NCI-H82 (cell line): Measurements from ENCODE around the gene ACOT8.
"Not testable (repeated sequence)": the region's sequence is repeated elsewhere in the genome, so short reads cannot be mapped to it uniquely, and the experiment has no call there.

Experiments used
- DNase-seq: peaks from one replicate; lab custom pipeline; 2025; lab: John Stamatoyannopoulos, UW

Gene ACOT8

GRCh38 chr20:45857114-45857881 is at the start of gene ACOT8, which contains the start of gene ZSWIM3:
TSS of gene ACOT8 (minus strand) at chr20:45857392. CDS start at chr20:45857315, 77 bp downstream.
TSS of gene ZSWIM3 (plus strand) at chr20:45857614. CDS start at chr20:45857826, 212 bp downstream.
- peak; percentile 100 for DNase-seq

- no peak for DNase-seq
Measured at GRCh38 chr20:45905505-45906079, 48.4 kb upstream of the ACOT8 start.

DNA sequence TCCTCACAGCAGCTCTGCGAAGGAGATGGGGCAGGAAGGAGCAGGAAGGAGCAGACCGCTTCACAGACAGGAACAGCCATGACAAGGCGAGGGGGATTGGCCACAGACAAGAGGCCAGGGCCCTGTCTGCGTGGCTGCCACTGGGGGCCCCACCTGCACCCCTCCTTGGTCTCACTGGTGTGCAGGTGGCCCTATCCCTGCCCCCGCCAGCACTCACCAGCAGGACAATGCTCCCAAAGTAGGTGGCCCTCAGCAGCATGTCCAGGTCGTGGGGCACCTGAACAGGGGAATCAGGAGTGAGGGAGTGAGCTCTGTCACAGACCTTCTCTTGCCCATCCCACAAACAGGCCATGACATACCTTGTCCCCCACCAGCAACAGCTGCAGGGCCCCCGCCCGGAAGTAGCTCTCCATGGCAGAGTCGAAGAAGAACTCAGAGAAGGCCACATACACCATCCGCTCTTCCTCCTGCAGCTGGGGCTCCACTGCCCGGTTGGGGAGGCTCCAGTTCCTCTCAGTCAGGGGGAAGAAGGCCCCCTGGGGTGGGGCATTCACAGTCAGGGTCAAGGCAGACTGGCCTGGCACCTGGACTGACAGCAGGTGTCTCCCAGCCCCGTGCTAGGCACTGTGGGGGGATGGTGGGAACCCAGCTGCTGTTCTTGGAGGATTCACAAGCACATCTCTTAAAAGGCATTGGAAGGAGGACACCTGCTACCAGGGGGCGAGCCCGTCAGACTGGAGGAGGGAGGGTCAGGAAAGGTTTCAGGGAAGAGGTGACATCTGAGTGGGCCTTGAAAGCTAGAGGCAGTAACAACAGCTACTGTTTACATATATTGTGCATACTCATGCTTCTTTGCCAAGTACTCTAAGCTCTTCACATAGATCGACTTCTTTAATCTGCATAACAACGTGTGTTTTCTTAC is 47.7 kb upstream of the ACOT8 start:
- DNase-seq, result no peak

- no peak for DNase-seq
Measured at GRCh38 chr20:45902199-45902701, 45.1 kb upstream of the ACOT8 start.

DNA sequence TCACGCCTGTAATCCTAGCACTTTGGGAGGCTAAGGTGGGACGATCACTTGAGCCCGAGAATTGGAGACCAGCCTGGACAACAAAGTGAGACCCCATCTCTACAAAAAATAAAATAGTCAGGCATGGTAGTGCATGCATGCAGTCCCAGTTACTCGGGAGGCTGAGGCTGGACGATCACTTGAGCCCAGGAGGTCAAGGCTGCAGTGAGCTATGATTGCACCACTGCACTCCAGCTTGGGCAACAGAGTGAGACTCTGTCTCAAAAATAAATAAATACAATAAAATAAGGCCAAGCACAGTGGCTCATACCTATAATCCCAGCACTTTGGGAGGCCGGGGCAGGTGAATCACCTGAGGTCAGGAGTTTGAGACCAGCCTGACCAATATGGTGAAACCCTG is 44.1 kb upstream of the ACOT8 start:
- DNase-seq, result not testable (repeated sequence)

- no peak for DNase-seq
Measured at GRCh38 chr20:45899046-45899835, 42.0 kb upstream of the ACOT8 start.

GRCh38 chr20:45898285-45898684 is 41.1 kb upstream of the ACOT8 start:
- DNase-seq, result no peak

DNA sequence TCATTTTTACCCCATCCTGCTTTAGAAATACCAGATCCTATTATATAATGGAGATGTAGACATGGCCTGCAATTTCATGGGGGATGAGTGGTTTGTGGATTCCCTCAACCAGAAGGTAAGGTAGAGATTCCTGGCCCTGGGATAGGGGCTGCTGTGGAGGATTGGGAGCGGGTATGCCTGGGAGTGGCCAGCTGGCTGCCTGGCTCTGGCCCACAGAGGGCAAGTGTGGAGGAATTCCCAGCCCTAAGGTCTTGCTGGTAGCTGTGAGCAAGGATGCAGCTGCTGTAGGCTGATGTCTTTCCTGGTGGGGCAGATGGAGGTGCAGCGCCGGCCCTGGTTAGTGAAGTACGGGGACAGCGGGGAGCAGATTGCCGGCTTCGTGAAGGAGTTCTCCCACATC is 40.5 kb upstream of the ACOT8 start:
- no peak for DNase-seq

DNA sequence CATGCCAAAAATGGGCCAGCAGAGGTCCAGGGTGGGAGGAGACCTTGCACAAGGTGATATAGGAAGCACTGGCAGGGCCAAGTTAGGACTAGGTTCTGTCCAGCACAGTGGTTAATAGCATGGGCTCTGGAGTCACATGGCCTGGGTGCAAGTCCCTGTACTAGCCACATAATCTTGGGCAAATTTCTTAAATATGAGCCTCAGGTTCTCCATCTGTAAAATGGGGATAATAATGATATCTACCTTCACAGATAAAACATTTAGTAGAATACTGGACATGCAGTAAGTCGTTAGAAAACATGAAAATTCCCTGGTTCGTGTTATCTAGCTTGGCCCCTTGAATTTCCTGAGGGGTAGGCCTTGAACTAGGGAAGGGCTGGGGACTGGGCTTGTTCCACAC is 40.1 kb upstream of the ACOT8 start:
- DNase-seq, result no peak

- DNase-seq, result no peak
Measured at GRCh38 chr20:45896641-45897161, 39.5 kb upstream of the ACOT8 start.

GRCh38 chr20:45894797-45895196 is 37.6 kb upstream of the ACOT8 start:
- DNase-seq, result no peak

- no peak for DNase-seq
Measured at GRCh38 chr20:45893831-45894230, 36.6 kb upstream of the ACOT8 start.

GRCh38 chr20:45892828-45893500 is 35.8 kb upstream of the ACOT8 start:
- DNase-seq, result no peak

DNA sequence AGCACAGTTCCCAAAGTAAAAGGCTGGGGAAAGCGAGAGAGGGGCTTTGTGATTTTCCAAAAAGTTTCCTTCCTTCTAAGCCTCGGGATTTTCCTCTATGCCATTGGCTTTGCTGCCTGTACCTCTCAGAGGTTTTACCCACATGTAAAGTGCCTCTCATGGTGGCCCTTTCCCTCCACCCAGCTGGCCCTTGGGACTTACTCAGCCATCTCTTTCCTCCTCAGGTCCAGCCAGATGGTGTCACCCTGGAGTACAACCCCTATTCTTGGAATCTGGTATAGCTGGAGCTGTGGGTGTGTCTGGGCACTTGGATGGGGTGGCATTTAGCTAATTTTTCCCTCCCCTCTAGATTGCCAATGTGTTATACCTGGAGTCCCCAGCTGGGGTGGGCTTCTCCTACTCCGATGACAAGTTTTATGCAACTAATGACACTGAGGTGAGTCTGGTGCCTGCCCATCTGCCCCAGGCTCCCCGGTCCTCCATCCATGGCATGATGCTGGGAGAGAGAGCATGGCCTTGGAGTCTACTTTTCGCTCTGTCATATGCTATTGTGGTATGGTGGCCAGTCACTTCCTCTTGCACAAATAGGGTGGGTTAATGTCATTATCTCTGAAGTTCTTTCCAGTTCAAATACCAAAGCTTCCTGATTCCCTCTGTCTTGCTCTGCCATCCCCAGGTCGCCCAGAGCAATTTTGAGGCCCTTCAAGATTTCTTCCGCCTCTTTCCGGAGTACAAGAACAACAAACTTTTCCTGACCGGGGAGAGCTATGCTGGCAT is 35.0 kb upstream of the ACOT8 start:
- DNase-seq, result peak; percentile 47

GRCh38 chr20:45890985-45891983 is 34.1 kb upstream of the ACOT8 start, which contains the start of the genes CTSA and NEURL2:
TSS of gene CTSA (plus strand) at chr20:45891335. CDS start at chr20:45891569, 234 bp downstream.
TSS of gene NEURL2 (minus strand) at chr20:45891208. CDS start at chr20:45890991, 217 bp downstream.
- peak; percentile 95 for DNase-seq

- peak; percentile 94 for DNase-seq
Measured at GRCh38 chr20:45890077-45890984, 33.1 kb upstream of the ACOT8 start.

DNA sequence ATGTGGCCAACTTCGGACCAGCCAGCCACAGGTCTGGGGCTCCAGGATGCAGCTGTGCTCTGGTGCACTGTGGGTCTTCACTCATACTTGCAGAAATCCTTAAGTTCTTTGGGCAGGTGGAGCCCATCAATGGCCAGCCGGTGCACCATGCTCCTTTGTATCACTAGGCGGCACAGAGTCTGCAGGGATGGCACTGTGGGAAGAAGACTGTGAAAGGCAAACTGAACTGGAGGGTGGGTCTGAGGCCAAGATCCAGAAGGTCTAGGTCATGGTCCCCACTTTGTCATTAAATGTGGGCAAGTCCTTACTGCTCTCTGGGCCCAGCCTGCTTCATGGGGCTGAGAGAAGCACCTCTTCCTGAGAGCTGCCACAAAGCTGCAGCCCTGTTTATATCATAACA is 31.5 kb upstream of the ACOT8 start:
- DNase-seq, result no peak
